ENCODE data around the gene ACER3. TPM values are rescaled to one million over a fixed set of nuclear protein-coding genes. Genes with fewer than 3 reads are reported as not detected.
"Not testable (repeated sequence)": the region's sequence is repeated elsewhere in the genome, so short reads cannot be mapped to it uniquely, and the experiment has no call there.

The ACER3 gene
- total RNA-seq, result 1 to 10 TPM; 5.7 to 6.8 TPM
- polyA plus RNA-seq, result 1 to 10 TPM; 2.9 to 4.4 TPM

- intact Hi-C loops (cut with micrococcal nuclease), result no loop called here
- Histone ChIP-seq H3K4me3 (ENCODE audit: low read length in 2 of 2) (peak within 1 kb of the TSS; percentile 60 to 61), H3K4me1 (ENCODE audit: insufficient read depth, low read length) (peaks cover 22% of the 10 kb centered on the region), H3K9me3 (ENCODE audit: control insufficient read depth in 1 of 2, low read length in 2 of 2) (no peaks in the 10 kb centered on the region), H3K27ac (ENCODE audit: low read depth, low read length) (peak within 1 kb of the TSS; percentile 61), H3K27me3 (ENCODE audit: insufficient read depth, low read length) (no peaks in the 10 kb centered on the region), H3K36me3 (ENCODE audit: insufficient read depth, low read length) (no peaks in the 10 kb centered on the region)
- Mint-ChIP-seq H3K36me3 (no peaks in the 10 kb centered on the region), H3K27me3 (no peaks in the 10 kb centered on the region), H3K9me3 (no peaks in the 10 kb centered on the region), H3K4me3 (peak within 1 kb of the TSS; percentile 84 to 90 (median 88)), H3K27ac (peak within 1 kb of the TSS; percentile 36 to 92 (median 89)), H3K4me1 (peaks cover 14 to 28% (median 17%) of the 10 kb centered on the region in 4 donors)
- CTCF ChIA-PET (ENCODE audit: partially characterized antibody), result interaction anchor here (1.4 to 1.7 kb wide), 2 partner anchors 58 to 59 kb away, joined by 6 read pairs; no protein-coding TSS in a partner anchor
- POLR2A ChIA-PET (ENCODE audit: partially characterized antibody), result interaction anchor here (1.2 kb wide), 1 partner anchor 61 kb away, joined by 5 read pairs; no protein-coding TSS in a partner anchor
- peak; percentile 69 to 80 (median 71) for DNase-seq
Measured at GRCh38 chr11:76860539-76861475, at the start of gene ACER3. Gene ACER3, plus strand, starts transcription at chr11:76860918. Its CDS starts 59 bp downstream, at chr11:76860977.

GRCh38 chr11:76811259-76811658 lies 49.5 kb upstream of the ACER3 start:
- ChIA-PET CTCF (ENCODE audit: partially characterized antibody) (interaction anchor here (0.9 to 1.1 kb wide), 2 partner anchors 13 to 108 kb away, joined by 3 to 8 read pairs; no protein-coding TSS in a partner anchor), POLR2A (ENCODE audit: partially characterized antibody) (no interaction called here)
- H3K36me3 Mint-ChIP-seq, result peaks cover 3 to 4% of the 10 kb centered on the region in 2 donors
- no peaks in the 10 kb centered on the region for H3K36me3 ChIP-seq (ENCODE audit: insufficient read depth, low read length)
- H3K9me3 ChIP-seq (ENCODE audit: control insufficient read depth in 1 of 2, low read length in 2 of 2), result no peaks in the 10 kb centered on the region
- intact Hi-C loops (cut with micrococcal nuclease), result no loop called here
- H3K27me3 Mint-ChIP-seq, result peaks cover 6 to 9% of the 10 kb centered on the region in 2 donors
- H3K27ac Mint-ChIP-seq, result no peak overlapping the region
- H3K4me1 Mint-ChIP-seq, result peaks cover 0 to 4% (median under 1%) of the 10 kb centered on the region in 4 donors
- no peak overlapping the region for H3K27ac ChIP-seq (ENCODE audit: low read depth, low read length)
- no peak overlapping the region for H3K4me3 ChIP-seq (ENCODE audit: low read length in 2 of 2)
- no peaks in the 10 kb centered on the region for H3K27me3 ChIP-seq (ENCODE audit: insufficient read depth, low read length)
- DNase-seq, result no peak
- H3K4me1 ChIP-seq (ENCODE audit: insufficient read depth, low read length), result peaks cover 5% of the 10 kb centered on the region
- H3K4me3 Mint-ChIP-seq, result no peak overlapping the region
- peaks cover 0 to 20% (median 11%) of the 10 kb centered on the region in 8 donors for H3K9me3 Mint-ChIP-seq

GRCh38 chr11:76814414-76814813 lies 46.3 kb upstream of the ACER3 start:
- no peak for DNase-seq
- H3K9me3 ChIP-seq (ENCODE audit: control insufficient read depth in 1 of 2, low read length in 2 of 2), result no peaks in the 10 kb centered on the region
- H3K4me1 ChIP-seq (ENCODE audit: insufficient read depth, low read length), result no peaks in the 10 kb centered on the region
- Mint-ChIP-seq H3K9me3 (peaks cover 0 to 31% (median 22%) of the 10 kb centered on the region in 8 donors), H3K27me3 (peaks cover 2 to 3% of the 10 kb centered on the region in 2 donors), H3K4me1 (peaks cover 0 to 4% (median 0%) of the 10 kb centered on the region in 4 donors), H3K36me3 (peaks cover 3 to 7% of the 10 kb centered on the region in 2 donors), H3K4me3 (no peak overlapping the region), H3K27ac (no peak overlapping the region)
- CTCF ChIA-PET (ENCODE audit: partially characterized antibody), result no interaction called here
- POLR2A ChIA-PET (ENCODE audit: partially characterized antibody), result no interaction called here
- H3K27ac ChIP-seq (ENCODE audit: low read depth, low read length), result no peak overlapping the region
- H3K4me3 ChIP-seq (ENCODE audit: low read length in 2 of 2), result no peak overlapping the region
- no peaks in the 10 kb centered on the region for H3K36me3 ChIP-seq (ENCODE audit: insufficient read depth, low read length)
- H3K27me3 ChIP-seq (ENCODE audit: insufficient read depth, low read length), result no peaks in the 10 kb centered on the region
- intact Hi-C loops (cut with micrococcal nuclease), result no loop called here

GRCh38 chr11:76815678-76816077 lies 45.0 kb upstream of the ACER3 start:
- POLR2A ChIA-PET (ENCODE audit: partially characterized antibody); H3K36me3 ChIP-seq (ENCODE audit: insufficient read depth, low read length); H3K4me3 Mint-ChIP-seq; DNase-seq; H3K27me3 ChIP-seq (ENCODE audit: insufficient read depth, low read length); H3K4me1 ChIP-seq (ENCODE audit: insufficient read depth, low read length); H3K36me3 Mint-ChIP-seq; H3K27ac Mint-ChIP-seq; intact Hi-C loops (cut with micrococcal nuclease); H3K4me3 ChIP-seq (ENCODE audit: low read length in 2 of 2); H3K27ac ChIP-seq (ENCODE audit: low read depth, low read length); H3K27me3 Mint-ChIP-seq; H3K4me1 Mint-ChIP-seq; H3K9me3 ChIP-seq (ENCODE audit: control insufficient read depth in 1 of 2, low read length in 2 of 2): not testable (repeated sequence)
- CTCF ChIA-PET (ENCODE audit: partially characterized antibody), result interaction anchor here (1.5 kb wide), 1 partner anchor 16 kb away, joined by 4 read pairs; no protein-coding TSS in a partner anchor
- peaks cover 0 to 34% (median 22%) of the 10 kb centered on the region in 8 donors for H3K9me3 Mint-ChIP-seq

- H3K9me3 ChIP-seq (ENCODE audit: control insufficient read depth in 1 of 2, low read length in 2 of 2), result no peaks in the 10 kb centered on the region
- no peak overlapping the region for H3K4me3 Mint-ChIP-seq
- H3K27ac ChIP-seq (ENCODE audit: low read depth, low read length), result no peak overlapping the region
- H3K27ac Mint-ChIP-seq, result no peak overlapping the region
- intact Hi-C loops (cut with micrococcal nuclease), result no loop called here
- no peaks in the 10 kb centered on the region for H3K27me3 ChIP-seq (ENCODE audit: insufficient read depth, low read length)
- H3K4me3 ChIP-seq (ENCODE audit: low read length in 2 of 2), result no peak overlapping the region
- H3K9me3 Mint-ChIP-seq, result peaks cover 0 to 24% (median 21%) of the 10 kb centered on the region in 8 donors
- peaks cover 3 to 7% of the 10 kb centered on the region in 2 donors for H3K36me3 Mint-ChIP-seq
- ChIA-PET POLR2A (ENCODE audit: partially characterized antibody) (no interaction called here), CTCF (ENCODE audit: partially characterized antibody) (no interaction called here)
- no peaks in the 10 kb centered on the region for H3K36me3 ChIP-seq (ENCODE audit: insufficient read depth, low read length)
- H3K27me3 Mint-ChIP-seq, result peaks cover 0 to 3% of the 10 kb centered on the region in 2 donors
- DNase-seq, result no peak
- peaks cover 7% of the 10 kb centered on the region for H3K4me1 ChIP-seq (ENCODE audit: insufficient read depth, low read length)
- peaks cover 4 to 9% (median 6%) of the 10 kb centered on the region in 4 donors for H3K4me1 Mint-ChIP-seq
Measured at GRCh38 chr11:76820184-76820566, 40.5 kb upstream of the ACER3 start.

GRCh38 chr11:76821396-76821795 lies 39.3 kb upstream of the ACER3 start:
- H3K36me3 Mint-ChIP-seq; H3K27ac ChIP-seq (ENCODE audit: low read depth, low read length); POLR2A ChIA-PET (ENCODE audit: partially characterized antibody); H3K4me3 ChIP-seq (ENCODE audit: low read length in 2 of 2); H3K4me1 ChIP-seq (ENCODE audit: insufficient read depth, low read length); H3K27me3 Mint-ChIP-seq; intact Hi-C loops (cut with micrococcal nuclease); H3K4me1 Mint-ChIP-seq; H3K4me3 Mint-ChIP-seq; H3K27ac Mint-ChIP-seq; DNase-seq; H3K27me3 ChIP-seq (ENCODE audit: insufficient read depth, low read length); H3K36me3 ChIP-seq (ENCODE audit: insufficient read depth, low read length); H3K9me3 ChIP-seq (ENCODE audit: control insufficient read depth in 1 of 2, low read length in 2 of 2): not testable (repeated sequence)
- CTCF ChIA-PET (ENCODE audit: partially characterized antibody), result interaction anchor here (1.1 kb wide), 1 partner anchor 14 kb away, joined by 3 read pairs; no protein-coding TSS in a partner anchor
- H3K9me3 Mint-ChIP-seq, result peaks cover 0 to 12% (median 9%) of the 10 kb centered on the region in 8 donors

- no peak for DNase-seq
- ChIA-PET CTCF (ENCODE audit: partially characterized antibody) (interaction anchor here (1.1 kb wide), 1 partner anchor 15 kb away, joined by 3 read pairs; no protein-coding TSS in a partner anchor), POLR2A (ENCODE audit: partially characterized antibody) (no interaction called here)
- no peaks in the 10 kb centered on the region for H3K36me3 ChIP-seq (ENCODE audit: insufficient read depth, low read length)
- Mint-ChIP-seq H3K4me3 (no peak overlapping the region), H3K36me3 (no peaks in the 10 kb centered on the region), H3K9me3 (peaks cover 0 to 3% (median 1%) of the 10 kb centered on the region in 8 donors), H3K27me3 (peaks cover 0 to 2% of the 10 kb centered on the region in 2 donors), H3K4me1 (peaks cover 6 to 9% (median 7%) of the 10 kb centered on the region in 4 donors), H3K27ac (no peak overlapping the region)
- H3K27me3 ChIP-seq (ENCODE audit: insufficient read depth, low read length), result no peaks in the 10 kb centered on the region
- no peaks in the 10 kb centered on the region for H3K9me3 ChIP-seq (ENCODE audit: control insufficient read depth in 1 of 2, low read length in 2 of 2)
- H3K4me3 ChIP-seq (ENCODE audit: low read length in 2 of 2), result no peak overlapping the region
- peaks cover 7% of the 10 kb centered on the region for H3K4me1 ChIP-seq (ENCODE audit: insufficient read depth, low read length)
- no peak overlapping the region for H3K27ac ChIP-seq (ENCODE audit: low read depth, low read length)
- intact Hi-C loops (cut with micrococcal nuclease), result no loop called here
Measured at GRCh38 chr11:76822406-76822805, 38.3 kb upstream of the ACER3 start.

Measured in CD4-positive, alpha-beta memory T cell (primary cell).